Measurements from ENCODE around the gene SERP2. TPM values are rescaled to one million over a fixed set of nuclear protein-coding genes. Genes with fewer than 3 reads are reported as not detected.
"Not testable (repeated sequence)": the region's sequence is repeated elsewhere in the genome, so short reads cannot be mapped to it uniquely, and the experiment has no call there.

SERP2 gene
- not detected in 2 replicates for total RNA-seq (2014; rRNA removed; shearing (Covaris generic); ENCODE audit: low replicate concordance)

- DNase-seq = no peak
- no peaks in the 10 kb centered on the region for H3K36me3 ChIP-seq (ENCODE audit: insufficient read depth, low read length)
- H3K27me3 ChIP-seq (ENCODE audit: low read length) = no peaks in the 10 kb centered on the region
- H3K9ac ChIP-seq (ENCODE audit: low read length) = no peak within 1 kb of the TSS
- no peaks in the 10 kb centered on the region for H3K9me2 ChIP-seq (replicated peaks; ENCODE audit: insufficient read depth, low read length)
- no peak within 1 kb of the TSS for H2AFZ ChIP-seq (ENCODE audit: low read length)
- no peak within 1 kb of the TSS for H3K4me2 ChIP-seq (ENCODE audit: low read depth, low read length, poor library complexity, severe bottlenecking)
- no peak within 1 kb of the TSS for H3K4me3 ChIP-seq (ENCODE audit: low read length)
- H3K9me3 ChIP-seq (ENCODE audit: low read length) = no peaks in the 10 kb centered on the region
- no peak within 1 kb of the TSS for H3K27ac ChIP-seq (ENCODE audit: low read length)
- H4K20me1 ChIP-seq (ENCODE audit: insufficient read depth, low read depth, low read length) = no peaks in the 10 kb centered on the region
- H3K79me2 ChIP-seq (ENCODE audit: low read length) = no peaks in the 10 kb centered on the region
- no peaks in the 10 kb centered on the region for H3K4me1 ChIP-seq (ENCODE audit: low read length)
These were observed at the start of gene SERP2 for GRCh38 chr13:44373601-44374347. Gene SERP2, plus strand, starts transcription at chr13:44373824. Its CDS starts 202 bp downstream, at chr13:44374026.

- Histone ChIP-seq H3K27ac (ENCODE audit: low read length) (no peak overlapping the region), H3K36me3 (ENCODE audit: insufficient read depth, low read length) (no peaks in the 10 kb centered on the region), H4K20me1 (ENCODE audit: insufficient read depth, low read depth, low read length) (no peaks in the 10 kb centered on the region), H3K79me2 (ENCODE audit: low read length) (no peaks in the 10 kb centered on the region), H3K9me3 (ENCODE audit: low read length) (no peaks in the 10 kb centered on the region), H3K4me3 (ENCODE audit: low read length) (no peak overlapping the region), H3K4me2 (ENCODE audit: low read depth, low read length, poor library complexity, severe bottlenecking) (no peak overlapping the region), H3K9ac (ENCODE audit: low read length) (no peak overlapping the region), H2AFZ (ENCODE audit: low read length) (no peak overlapping the region), H3K9me2 (replicated peaks; ENCODE audit: insufficient read depth, low read length) (no peaks in the 10 kb centered on the region), H3K27me3 (ENCODE audit: low read length) (no peaks in the 10 kb centered on the region), H3K4me1 (ENCODE audit: low read length) (no peaks in the 10 kb centered on the region)
- DNase-seq = no peak
These were observed 46.7 kb upstream of the SERP2 start for GRCh38 chr13:44326961-44327360.

GRCh38 chr13:44329041-44329440 lies 44.6 kb upstream of the SERP2 start:
- not testable (repeated sequence) for H3K4me2 ChIP-seq (ENCODE audit: low read depth, low read length, poor library complexity, severe bottlenecking); H3K9ac ChIP-seq (ENCODE audit: low read length); H3K9me2 ChIP-seq (replicated peaks; ENCODE audit: insufficient read depth, low read length); H3K27ac ChIP-seq (ENCODE audit: low read length); DNase-seq; H3K27me3 ChIP-seq (ENCODE audit: low read length); H4K20me1 ChIP-seq (ENCODE audit: insufficient read depth, low read depth, low read length); H3K79me2 ChIP-seq (ENCODE audit: low read length); H3K36me3 ChIP-seq (ENCODE audit: insufficient read depth, low read length); H3K9me3 ChIP-seq (ENCODE audit: low read length); H2AFZ ChIP-seq (ENCODE audit: low read length); H3K4me3 ChIP-seq (ENCODE audit: low read length); H3K4me1 ChIP-seq (ENCODE audit: low read length)

DNA sequence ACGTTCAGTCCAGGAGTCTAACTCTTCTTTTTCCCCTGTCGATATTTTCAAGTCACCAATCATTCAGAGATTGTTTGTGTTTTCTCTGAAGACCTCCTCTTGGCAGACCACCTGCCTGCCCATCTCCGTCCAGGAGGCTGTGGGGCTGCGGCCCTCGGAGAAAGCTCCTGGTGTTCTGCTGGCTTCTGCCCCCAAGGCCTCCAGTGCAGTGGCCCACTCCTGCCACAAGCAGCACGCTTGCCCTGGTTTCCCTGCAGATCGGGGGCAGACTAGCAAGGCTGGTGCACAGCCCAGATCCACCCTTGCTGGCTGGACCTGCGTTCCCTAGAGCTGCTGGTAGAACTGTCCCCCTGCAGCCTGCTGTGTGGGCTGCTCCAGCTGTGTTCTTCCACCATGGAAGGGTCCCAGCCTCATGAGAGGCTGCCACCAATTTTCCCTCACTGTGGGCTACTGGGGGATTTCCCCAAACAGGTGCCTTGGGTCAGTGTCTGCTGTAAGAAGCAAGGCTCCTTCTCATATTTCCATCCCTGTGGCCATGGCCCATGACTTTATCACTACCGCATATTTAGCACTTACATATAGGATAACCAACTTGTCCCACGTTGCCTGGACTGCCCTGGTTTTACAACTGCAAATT lies 43.6 kb upstream of the SERP2 start:
- Histone ChIP-seq H3K4me3 (ENCODE audit: low read length) (no peak overlapping the region), H3K36me3 (ENCODE audit: insufficient read depth, low read length) (no peaks in the 10 kb centered on the region), H3K79me2 (ENCODE audit: low read length) (no peaks in the 10 kb centered on the region), H3K9ac (ENCODE audit: low read length) (no peak overlapping the region), H3K9me2 (replicated peaks; ENCODE audit: insufficient read depth, low read length) (no peaks in the 10 kb centered on the region), H3K9me3 (ENCODE audit: low read length) (no peaks in the 10 kb centered on the region), H3K4me1 (ENCODE audit: low read length) (no peaks in the 10 kb centered on the region), H3K27ac (ENCODE audit: low read length) (no peak overlapping the region), H4K20me1 (ENCODE audit: insufficient read depth, low read depth, low read length) (no peaks in the 10 kb centered on the region), H3K27me3 (ENCODE audit: low read length) (no peaks in the 10 kb centered on the region), H3K4me2 (ENCODE audit: low read depth, low read length, poor library complexity, severe bottlenecking) (no peak overlapping the region), H2AFZ (ENCODE audit: low read length) (no peak overlapping the region)
- no peak for DNase-seq

- Histone ChIP-seq H3K36me3 (ENCODE audit: insufficient read depth, low read length) (no peaks in the 10 kb centered on the region), H2AFZ (ENCODE audit: low read length) (no peak overlapping the region), H3K9me3 (ENCODE audit: low read length) (no peaks in the 10 kb centered on the region), H3K4me3 (ENCODE audit: low read length) (no peak overlapping the region), H3K27ac (ENCODE audit: low read length) (no peak overlapping the region), H3K27me3 (ENCODE audit: low read length) (no peaks in the 10 kb centered on the region), H3K4me1 (ENCODE audit: low read length) (no peaks in the 10 kb centered on the region), H3K4me2 (ENCODE audit: low read depth, low read length, poor library complexity, severe bottlenecking) (no peak overlapping the region), H3K9ac (ENCODE audit: low read length) (no peak overlapping the region), H3K79me2 (ENCODE audit: low read length) (no peaks in the 10 kb centered on the region), H3K9me2 (replicated peaks; ENCODE audit: insufficient read depth, low read length) (no peaks in the 10 kb centered on the region), H4K20me1 (ENCODE audit: insufficient read depth, low read depth, low read length) (no peaks in the 10 kb centered on the region)
- DNase-seq = no peak
These were observed 42.2 kb upstream of the SERP2 start for GRCh38 chr13:44331446-44331845.

- H3K9me2 ChIP-seq (replicated peaks; ENCODE audit: insufficient read depth, low read length) = no peaks in the 10 kb centered on the region
- no peaks in the 10 kb centered on the region for H3K4me1 ChIP-seq (ENCODE audit: low read length)
- no peaks in the 10 kb centered on the region for H3K79me2 ChIP-seq (ENCODE audit: low read length)
- no peak overlapping the region for H2AFZ ChIP-seq (ENCODE audit: low read length)
- no peaks in the 10 kb centered on the region for H3K36me3 ChIP-seq (ENCODE audit: insufficient read depth, low read length)
- H3K27ac ChIP-seq (ENCODE audit: low read length) = no peak overlapping the region
- no peak for DNase-seq
- H3K9me3 ChIP-seq (ENCODE audit: low read length) = no peaks in the 10 kb centered on the region
- no peak overlapping the region for H3K4me2 ChIP-seq (ENCODE audit: low read depth, low read length, poor library complexity, severe bottlenecking)
- no peak overlapping the region for H3K9ac ChIP-seq (ENCODE audit: low read length)
- H3K27me3 ChIP-seq (ENCODE audit: low read length) = no peaks in the 10 kb centered on the region
- H4K20me1 ChIP-seq (ENCODE audit: insufficient read depth, low read depth, low read length) = no peaks in the 10 kb centered on the region
- no peak overlapping the region for H3K4me3 ChIP-seq (ENCODE audit: low read length)
These were observed 41.4 kb upstream of the SERP2 start for GRCh38 chr13:44331912-44332851.

GRCh38 chr13:44333950-44334655 lies 39.5 kb upstream of the SERP2 start:
- Histone ChIP-seq H3K9me2 (replicated peaks; ENCODE audit: insufficient read depth, low read length) (no peaks in the 10 kb centered on the region), H3K9ac (ENCODE audit: low read length) (no peak overlapping the region), H3K36me3 (ENCODE audit: insufficient read depth, low read length) (no peaks in the 10 kb centered on the region), H3K79me2 (ENCODE audit: low read length) (no peaks in the 10 kb centered on the region), H3K27ac (ENCODE audit: low read length) (no peak overlapping the region), H3K27me3 (ENCODE audit: low read length) (no peaks in the 10 kb centered on the region), H3K4me1 (ENCODE audit: low read length) (no peaks in the 10 kb centered on the region), H3K4me2 (ENCODE audit: low read depth, low read length, poor library complexity, severe bottlenecking) (no peak overlapping the region), H3K4me3 (ENCODE audit: low read length) (no peak overlapping the region), H4K20me1 (ENCODE audit: insufficient read depth, low read depth, low read length) (no peaks in the 10 kb centered on the region), H3K9me3 (ENCODE audit: low read length) (no peaks in the 10 kb centered on the region), H2AFZ (ENCODE audit: low read length) (no peak overlapping the region)
- DNase-seq = no peak
